SH-SY5Y (cell line): ENCODE measurements around the gene IL13RA2.

Experiments used
- GATA2 ChIP-seq: IDR thresholded peaks from 2 replicates; pipeline ENCODE4 v1.6.1; 2011; ENCODE audit warnings: mild to moderate bottlenecking, low read depth, low read length
- GATA3 ChIP-seq: IDR thresholded peaks from 2 replicates; pipeline ENCODE4 v1.6.1; 2011; ENCODE audit warnings: low read depth, mild to moderate bottlenecking, low read length, moderate library complexity

GRCh38 chrX:114973013-114973412 lies 44.4 kb downstream of the IL13RA2 start:
- TF ChIP-seq GATA3 (no peak), GATA2 (no peak)
